ENCODE measurements around the gene ZG16. TPM values are rescaled to one million over a fixed set of nuclear protein-coding genes. Genes with fewer than 3 reads are reported as not detected.
"Not testable (repeated sequence)": the region's sequence is repeated elsewhere in the genome, so short reads cannot be mapped to it uniquely, and the experiment has no call there.

The ZG16 gene
- total and polyA plus RNA-seq, 2 experiments from 2014 or later, result 2.7 to 3.0 TPM

DNA sequence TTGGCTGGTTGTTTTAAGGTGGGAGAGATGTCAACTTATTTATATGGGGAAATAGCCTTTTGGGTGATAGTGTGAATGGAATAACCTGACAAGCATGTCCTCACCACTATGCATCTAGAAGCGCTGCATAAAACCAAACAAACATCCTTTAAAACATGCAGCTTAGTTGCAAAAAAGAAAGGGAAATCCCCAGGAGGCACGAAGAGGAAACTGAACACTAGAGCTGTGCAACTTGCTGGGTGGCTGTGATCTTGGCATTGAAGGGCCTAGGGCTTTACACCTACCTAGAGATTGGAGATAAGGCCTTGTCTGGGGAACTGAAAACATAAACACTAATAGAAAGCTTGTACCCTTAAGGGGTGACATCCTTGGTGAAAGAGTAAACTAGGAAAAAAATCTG is 39.5 kb upstream of the ZG16 start:
- no peak overlapping the region for H3K4me2 ChIP-seq
- peak overlapping the region; percentile 92 for H3K27ac ChIP-seq

GRCh38 chr16:29739927-29740629 is 38.0 kb upstream of the ZG16 start:
- not testable (repeated sequence) for H3K79me2 ChIP-seq; H3K27me3 ChIP-seq; H2AFZ ChIP-seq; H3K4me3 ChIP-seq; H4K20me1 ChIP-seq (ENCODE audit: insufficient read depth, poor library complexity, severe bottlenecking); H3K36me3 ChIP-seq (replicated peaks; ENCODE audit: insufficient read depth, low read depth); H3K9me2 ChIP-seq (replicated peaks; ENCODE audit: insufficient read depth); H3K9me3 ChIP-seq (ENCODE audit: low read depth)
- peak; percentile 28 for DNase-seq (ENCODE audit: low spot score)
- peaks cover 32% of the 10 kb centered on the region for H3K4me1 ChIP-seq (ENCODE audit: insufficient read depth)
- H3K27ac ChIP-seq, result peak overlapping the region; percentile 92
- peak overlapping the region; percentile 65 for H3K4me2 ChIP-seq
- WGBS (ENCODE audit: low lambda C conversion rate, missing lambda C conversion rate), result 60% methylated on average over 6 of the region's 6 CpGs

More for the DNA sequence above, 39.5 kb upstream of the ZG16 start:
- Histone ChIP-seq H2AFZ (no peak overlapping the region), H4K20me1 (ENCODE audit: insufficient read depth, poor library complexity, severe bottlenecking) (no peaks in the 10 kb centered on the region), H3K79me2 (no peaks in the 10 kb centered on the region), H3K9me3 (ENCODE audit: low read depth) (no peaks in the 10 kb centered on the region), H3K36me3 (replicated peaks; ENCODE audit: insufficient read depth, low read depth) (no peaks in the 10 kb centered on the region), H3K27me3 (no peaks in the 10 kb centered on the region), H3K4me3 (no peak overlapping the region), H3K9me2 (replicated peaks; ENCODE audit: insufficient read depth) (no peaks in the 10 kb centered on the region), H3K4me1 (ENCODE audit: insufficient read depth) (peaks cover 32% of the 10 kb centered on the region)
- no peak for TF ChIP-seq EZH2phosphoT487 (IDR thresholded peaks at IDR 0.05; ENCODE audit: low read depth, severe bottlenecking, unreplicated experiment)
- TF ChIP-seq EZH2 (IDR thresholded peaks at IDR 0.05; ENCODE audit: borderline replicate concordance), result no peak
- TF ChIP-seq CTCF (IDR thresholded peaks at IDR 0.05; ENCODE audit: poor library complexity), result no peak
- DNase-seq (ENCODE audit: low spot score), result no peak
- WGBS (ENCODE audit: low lambda C conversion rate, missing lambda C conversion rate), result 67% methylated on average over 2 of the region's 2 CpGs

DNA sequence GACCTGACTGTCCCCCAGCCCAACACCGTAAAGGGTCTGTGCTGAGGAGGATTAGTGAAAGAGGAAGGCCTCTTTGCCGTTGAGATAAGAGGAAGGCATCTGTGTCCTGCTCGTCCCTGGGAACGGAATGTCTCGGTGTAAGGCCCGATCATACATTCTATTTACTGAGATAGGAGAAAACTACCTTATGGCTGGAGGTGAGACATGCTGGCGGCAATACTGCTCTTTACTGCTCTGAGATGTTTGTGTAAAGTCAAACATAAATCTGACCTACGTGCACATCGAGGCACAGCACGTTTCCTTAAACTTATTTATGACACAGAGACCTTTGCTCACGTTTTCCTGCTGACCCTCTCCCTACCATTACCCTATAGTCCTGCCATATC is 37.4 kb upstream of the ZG16 start:
- not testable (repeated sequence) for H3K9me3 ChIP-seq (ENCODE audit: low read depth); DNase-seq (ENCODE audit: low spot score); H3K4me3 ChIP-seq; H3K27me3 ChIP-seq; H3K79me2 ChIP-seq; H2AFZ ChIP-seq; H3K36me3 ChIP-seq (replicated peaks; ENCODE audit: insufficient read depth, low read depth); H3K9me2 ChIP-seq (replicated peaks; ENCODE audit: insufficient read depth); H4K20me1 ChIP-seq (ENCODE audit: insufficient read depth, poor library complexity, severe bottlenecking)
- H3K27ac ChIP-seq, result peak overlapping the region; percentile 92
- 23% methylated on average over 11 of the region's 11 CpGs for WGBS (ENCODE audit: low lambda C conversion rate, missing lambda C conversion rate)
- H3K4me1 ChIP-seq (ENCODE audit: insufficient read depth), result peaks cover 32% of the 10 kb centered on the region
- H3K4me2 ChIP-seq, result peak overlapping the region; percentile 65

DNA sequence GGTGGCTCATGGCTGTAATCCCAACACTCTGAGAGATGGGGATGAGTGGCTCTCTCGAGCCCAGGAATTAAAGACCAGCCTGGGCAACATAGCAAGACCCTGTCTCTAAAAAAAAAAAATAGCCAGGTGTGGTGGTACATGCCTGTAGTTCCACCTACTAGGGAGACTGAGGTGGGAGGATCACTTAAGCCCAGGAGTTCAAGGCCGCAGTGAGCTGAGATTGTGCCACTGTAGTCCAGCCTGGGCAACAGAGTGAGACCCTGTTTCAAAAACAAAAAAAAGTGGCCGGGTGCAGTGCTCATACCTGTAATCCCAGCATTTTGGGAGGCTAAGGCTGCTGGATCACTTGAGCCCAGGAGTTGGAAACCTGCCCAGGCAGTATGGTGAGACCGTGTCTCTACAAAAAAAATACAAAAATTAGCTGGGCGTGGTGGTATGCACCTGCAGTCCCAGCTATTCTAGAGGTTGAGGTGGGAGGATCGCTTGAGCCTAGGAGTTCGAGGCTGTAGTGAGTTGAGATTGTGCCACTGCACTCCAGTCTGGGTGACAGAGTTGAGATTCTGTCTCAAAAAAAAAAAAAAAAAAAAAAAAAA is 35.3 kb upstream of the ZG16 start:
- DNase-seq (ENCODE audit: low spot score), result no peak
- Histone ChIP-seq H3K4me3 (no peak overlapping the region), H3K4me1 (ENCODE audit: insufficient read depth) (peaks cover 32% of the 10 kb centered on the region), H3K36me3 (replicated peaks; ENCODE audit: insufficient read depth, low read depth) (no peaks in the 10 kb centered on the region), H3K27ac (no peak overlapping the region), H3K27me3 (no peaks in the 10 kb centered on the region), H3K9me2 (replicated peaks; ENCODE audit: insufficient read depth) (no peaks in the 10 kb centered on the region), H3K4me2 (no peak overlapping the region), H4K20me1 (ENCODE audit: insufficient read depth, poor library complexity, severe bottlenecking) (no peaks in the 10 kb centered on the region), H3K9me3 (ENCODE audit: low read depth) (no peaks in the 10 kb centered on the region), H3K79me2 (no peaks in the 10 kb centered on the region), H2AFZ (no peak overlapping the region)
- WGBS (ENCODE audit: low lambda C conversion rate, missing lambda C conversion rate), result 94% methylated on average over 7 of the region's 7 CpGs
- TF ChIP-seq EZH2phosphoT487 (IDR thresholded peaks at IDR 0.05; ENCODE audit: low read depth, severe bottlenecking, unreplicated experiment), result no peak
- no peak for TF ChIP-seq EZH2 (IDR thresholded peaks at IDR 0.05; ENCODE audit: borderline replicate concordance)

DNA sequence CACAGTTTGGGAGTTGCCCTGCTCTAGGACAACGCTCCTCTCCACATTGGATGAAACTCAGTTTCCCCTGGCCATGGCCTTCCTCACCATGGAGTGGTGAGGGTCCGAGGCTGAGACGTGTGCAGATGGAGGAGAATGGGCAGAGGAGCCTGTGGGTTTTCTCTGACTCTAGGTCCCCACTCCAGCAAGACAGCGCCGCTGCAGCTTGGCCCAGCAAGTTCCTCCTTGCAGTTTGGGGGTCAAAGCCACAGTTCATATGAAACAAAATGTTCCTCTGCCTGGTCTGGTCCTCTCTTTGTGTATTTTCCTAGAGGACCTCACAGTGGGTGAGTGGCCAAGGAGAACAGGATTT is 34.6 kb upstream of the ZG16 start:
- WGBS (ENCODE audit: low lambda C conversion rate, missing lambda C conversion rate), result 96% methylated on average over 5 of the region's 5 CpGs
- no peaks in the 10 kb centered on the region for H3K79me2 ChIP-seq
- H3K36me3 ChIP-seq (replicated peaks; ENCODE audit: insufficient read depth, low read depth), result no peaks in the 10 kb centered on the region
- no peaks in the 10 kb centered on the region for H3K9me2 ChIP-seq (replicated peaks; ENCODE audit: insufficient read depth)
- H3K27ac ChIP-seq, result no peak overlapping the region
- no peaks in the 10 kb centered on the region for H3K9me3 ChIP-seq (ENCODE audit: low read depth)
- H2AFZ ChIP-seq, result no peak overlapping the region
- TF ChIP-seq EZH2phosphoT487 (IDR thresholded peaks at IDR 0.05; ENCODE audit: low read depth, severe bottlenecking, unreplicated experiment) (no peak), EZH2 (IDR thresholded peaks at IDR 0.05; ENCODE audit: borderline replicate concordance) (no peak), CTCF (IDR thresholded peaks at IDR 0.05; ENCODE audit: poor library complexity) (no peak)
- H3K27me3 ChIP-seq, result no peaks in the 10 kb centered on the region
- H4K20me1 ChIP-seq (ENCODE audit: insufficient read depth, poor library complexity, severe bottlenecking), result no peaks in the 10 kb centered on the region
- no peak overlapping the region for H3K4me3 ChIP-seq
- H3K4me1 ChIP-seq (ENCODE audit: insufficient read depth), result peaks cover 25% of the 10 kb centered on the region
- H3K4me2 ChIP-seq, result no peak overlapping the region
- DNase-seq (ENCODE audit: low spot score), result no peak
